ENCODE measurements around the gene FAM184A. TPM values are rescaled to one million over a fixed set of nuclear protein-coding genes. Genes with fewer than 3 reads are reported as not detected.

Gene FAM184A
- total RNA-seq, 2 experiments from 2014 or later: 3.2 to 4.8 TPM

- H3K4me3 Mint-ChIP-seq: no peak overlapping the region
- no peak overlapping the region for H3K27ac Mint-ChIP-seq
- H3K27me3 Mint-ChIP-seq: no peaks in the 10 kb centered on the region
- H3K4me1 Mint-ChIP-seq (ENCODE audit: low read depth): peaks cover 29% of the 10 kb centered on the region
- H3K9me3 Mint-ChIP-seq: peaks cover 1% of the 10 kb centered on the region
- H3K36me3 Mint-ChIP-seq (ENCODE audit: low read depth): peaks cover 36% of the 10 kb centered on the region
- ATAC-seq: no peak
- intact Hi-C loops (cut with micrococcal nuclease): no loop called here
- TF ChIP-seq, protein P1, sequence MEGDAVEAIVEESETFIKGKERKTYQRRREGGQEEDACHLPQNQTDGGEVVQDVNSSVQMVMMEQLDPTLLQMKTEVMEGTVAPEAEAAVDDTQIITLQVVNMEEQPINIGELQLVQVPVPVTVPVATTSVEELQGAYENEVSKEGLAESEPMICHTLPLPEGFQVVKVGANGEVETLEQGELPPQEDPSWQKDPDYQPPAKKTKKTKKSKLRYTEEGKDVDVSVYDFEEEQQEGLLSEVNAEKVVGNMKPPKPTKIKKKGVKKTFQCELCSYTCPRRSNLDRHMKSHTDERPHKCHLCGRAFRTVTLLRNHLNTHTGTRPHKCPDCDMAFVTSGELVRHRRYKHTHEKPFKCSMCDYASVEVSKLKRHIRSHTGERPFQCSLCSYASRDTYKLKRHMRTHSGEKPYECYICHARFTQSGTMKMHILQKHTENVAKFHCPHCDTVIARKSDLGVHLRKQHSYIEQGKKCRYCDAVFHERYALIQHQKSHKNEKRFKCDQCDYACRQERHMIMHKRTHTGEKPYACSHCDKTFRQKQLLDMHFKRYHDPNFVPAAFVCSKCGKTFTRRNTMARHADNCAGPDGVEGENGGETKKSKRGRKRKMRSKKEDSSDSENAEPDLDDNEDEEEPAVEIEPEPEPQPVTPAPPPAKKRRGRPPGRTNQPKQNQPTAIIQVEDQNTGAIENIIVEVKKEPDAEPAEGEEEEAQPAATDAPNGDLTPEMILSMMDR (IDR thresholded peaks at IDR 0.05): no peak
- ChIA-PET CTCF (no interaction called here), POLR2A (no interaction called here)
- DNase-seq: no peak
These were observed 147.0 kb downstream of the FAM184A start for GRCh38 chr6:118931436-118931835.

- POLR2A ChIA-PET: no interaction called here
- intact Hi-C loops (cut with micrococcal nuclease): no loop called here
These were observed 147.8 kb downstream of the FAM184A start for GRCh38 chr6:118930680-118931079.

GRCh38 chr6:118923035-118923434 is 155.4 kb downstream of the FAM184A start:
- DNase-seq (no peak), ATAC-seq (no peak)
- ChIA-PET POLR2A (interaction anchor here (1.3 to 1.9 kb wide), 2 partner anchors 11 to 76 kb away, joined by 3 to 5 read pairs; no protein-coding TSS in a partner anchor), CTCF (interaction anchor here (1.1 kb wide), 1 partner anchor 11 kb away, joined by 4 read pairs; no protein-coding TSS in a partner anchor)
- H3K4me1 Mint-ChIP-seq (ENCODE audit: low read depth): peaks cover 8% of the 10 kb centered on the region
- peaks cover 49% of the 10 kb centered on the region for H3K36me3 Mint-ChIP-seq (ENCODE audit: low read depth)
- H3K9me3 Mint-ChIP-seq: no peaks in the 10 kb centered on the region
- H3K27ac Mint-ChIP-seq: no peak overlapping the region
- TF ChIP-seq, protein P1 (IDR thresholded peaks at IDR 0.05): no peak
- no peak overlapping the region for H3K4me3 Mint-ChIP-seq
- intact Hi-C loops (cut with micrococcal nuclease): no loop called here
- H3K27me3 Mint-ChIP-seq: no peaks in the 10 kb centered on the region

More at GRCh38 chr6:118930680-118931079, 147.8 kb downstream of the FAM184A start:
- Mint-ChIP-seq H3K9me3 (no peaks in the 10 kb centered on the region), H3K4me1 (ENCODE audit: low read depth) (peaks cover 26% of the 10 kb centered on the region), H3K36me3 (ENCODE audit: low read depth) (peaks cover 35% of the 10 kb centered on the region), H3K27me3 (no peaks in the 10 kb centered on the region), H3K27ac (no peak overlapping the region), H3K4me3 (no peak overlapping the region)
- no peak for DNase-seq
- TF ChIP-seq, protein P1 (IDR thresholded peaks at IDR 0.05): no peak
- CTCF ChIA-PET: no interaction called here
- no peak for ATAC-seq

- Mint-ChIP-seq H3K4me1 (ENCODE audit: low read depth) (peaks cover 4% of the 10 kb centered on the region), H3K27ac (no peak overlapping the region), H3K9me3 (no peaks in the 10 kb centered on the region), H3K27me3 (no peaks in the 10 kb centered on the region), H3K36me3 (ENCODE audit: low read depth) (peaks cover 45% of the 10 kb centered on the region), H3K4me3 (no peak overlapping the region)
- ChIA-PET CTCF (interaction anchor here (0.8 kb wide), 1 partner anchor 8 kb away, joined by 3 read pairs; no protein-coding TSS in a partner anchor), POLR2A (interaction anchor here (0.9 kb wide), 1 partner anchor 17 kb away, joined by 3 read pairs; no protein-coding TSS in a partner anchor)
- no peak for DNase-seq
- intact Hi-C loops (cut with micrococcal nuclease): no loop called here
- TF ChIP-seq, protein P1 (IDR thresholded peaks at IDR 0.05): no peak
- no peak for ATAC-seq
These were observed 157.4 kb downstream of the FAM184A start for GRCh38 chr6:118921084-118921483.

GRCh38 chr6:118918329-118918725 is 160.1 kb downstream of the FAM184A start:
- peaks cover 47% of the 10 kb centered on the region for H3K36me3 Mint-ChIP-seq (ENCODE audit: low read depth)
- intact Hi-C loops (cut with micrococcal nuclease): no loop called here
- TF ChIP-seq, protein P1 (IDR thresholded peaks at IDR 0.05): no peak

More at GRCh38 chr6:118918329-118918725, 160.1 kb downstream of the FAM184A start:
- DNase-seq (no peak), ATAC-seq (no peak)
- POLR2A ChIA-PET: no interaction called here
- H3K27ac Mint-ChIP-seq: peak overlapping the region; percentile 4
- no peaks in the 10 kb centered on the region for H3K4me1 Mint-ChIP-seq (ENCODE audit: low read depth)
- no peaks in the 10 kb centered on the region for H3K27me3 Mint-ChIP-seq
- no peak overlapping the region for H3K4me3 Mint-ChIP-seq
- no peaks in the 10 kb centered on the region for H3K9me3 Mint-ChIP-seq
- CTCF ChIA-PET: interaction anchor here (1.0 kb wide), 1 partner anchor 21 kb away, joined by 3 read pairs; no protein-coding TSS in a partner anchor

Measured in activated CD8-positive, alpha-beta T cell treated with anti-CD3 and anti-CD28 coated beads for 36 hours (primary cell).